Rectal smooth muscle tissue (tissue), 1 donor: ENCODE results near the gene AP1M1.

Source experiments
- H3K27ac ChIP-seq: one replicate; pipeline ENCODE4 v1.7.0; 2013; ENCODE audit warnings: low read depth, low read length, inconsistent platforms
- H3K27me3 ChIP-seq: one replicate; pipeline ENCODE4 v1.7.0; 2013; ENCODE audit warnings: low read length; ENCODE audit not compliant: control insufficient read depth, insufficient read depth
- H3K36me3 ChIP-seq: one replicate; pipeline ENCODE4 v1.7.0; 2013; ENCODE audit warnings: low read length; ENCODE audit not compliant: control insufficient read depth, insufficient read depth
- H3K4me1 ChIP-seq: one replicate; pipeline ENCODE4 v1.7.0; 2013; ENCODE audit warnings: low read length; ENCODE audit not compliant: control insufficient read depth, insufficient read depth
- H3K4me3 ChIP-seq: one replicate; pipeline ENCODE4 v1.7.0; 2013; ENCODE audit warnings: low read length
- H3K9ac ChIP-seq: one replicate; pipeline ENCODE4 v1.7.0; 2013; ENCODE audit warnings: low read length

AP1M1 gene

DNA sequence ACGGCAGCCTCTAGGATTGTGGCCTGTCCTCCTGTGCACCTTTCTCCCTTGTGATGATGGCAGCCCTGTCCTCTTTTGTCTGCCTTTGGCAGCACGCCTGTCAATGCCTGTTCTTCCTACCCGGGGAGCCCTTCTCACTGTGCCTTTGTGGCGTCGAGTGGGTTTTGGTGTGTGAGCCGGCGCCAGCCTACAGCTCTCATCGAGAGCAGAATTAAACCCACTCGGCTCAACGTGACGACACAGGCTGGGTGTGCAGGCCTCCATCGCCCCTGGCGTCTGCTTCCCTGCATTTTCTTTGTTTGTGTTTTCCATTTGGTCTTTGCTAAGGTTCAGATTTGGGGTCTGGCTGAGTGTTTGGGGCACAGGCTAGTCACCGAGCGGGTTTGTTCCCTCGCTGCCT, 34.4 kb downstream of the AP1M1 start:
- H3K36me3 ChIP-seq: peaks cover 33% of the 10 kb centered on the region
- no peak overlapping the region for H3K4me3 ChIP-seq
- no peak overlapping the region for H3K27ac ChIP-seq
- no peak overlapping the region for H3K9ac ChIP-seq
- no peaks in the 10 kb centered on the region for H3K4me1 ChIP-seq
- H3K27me3 ChIP-seq: no peaks in the 10 kb centered on the region

- Histone ChIP-seq H3K27me3 (no peaks in the 10 kb centered on the region), H3K27ac (no peak overlapping the region), H3K36me3 (peaks cover 33% of the 10 kb centered on the region), H3K4me1 (no peaks in the 10 kb centered on the region), H3K9ac (no peak overlapping the region), H3K4me3 (no peak overlapping the region)
These were observed 34.9 kb downstream of the AP1M1 start for GRCh38 chr19:16232568-16232967.

GRCh38 chr19:16233081-16233776, 35.5 kb downstream of the AP1M1 start:
- no peaks in the 10 kb centered on the region for H3K27me3 ChIP-seq
- H3K36me3 ChIP-seq: peaks cover 29% of the 10 kb centered on the region

DNA sequence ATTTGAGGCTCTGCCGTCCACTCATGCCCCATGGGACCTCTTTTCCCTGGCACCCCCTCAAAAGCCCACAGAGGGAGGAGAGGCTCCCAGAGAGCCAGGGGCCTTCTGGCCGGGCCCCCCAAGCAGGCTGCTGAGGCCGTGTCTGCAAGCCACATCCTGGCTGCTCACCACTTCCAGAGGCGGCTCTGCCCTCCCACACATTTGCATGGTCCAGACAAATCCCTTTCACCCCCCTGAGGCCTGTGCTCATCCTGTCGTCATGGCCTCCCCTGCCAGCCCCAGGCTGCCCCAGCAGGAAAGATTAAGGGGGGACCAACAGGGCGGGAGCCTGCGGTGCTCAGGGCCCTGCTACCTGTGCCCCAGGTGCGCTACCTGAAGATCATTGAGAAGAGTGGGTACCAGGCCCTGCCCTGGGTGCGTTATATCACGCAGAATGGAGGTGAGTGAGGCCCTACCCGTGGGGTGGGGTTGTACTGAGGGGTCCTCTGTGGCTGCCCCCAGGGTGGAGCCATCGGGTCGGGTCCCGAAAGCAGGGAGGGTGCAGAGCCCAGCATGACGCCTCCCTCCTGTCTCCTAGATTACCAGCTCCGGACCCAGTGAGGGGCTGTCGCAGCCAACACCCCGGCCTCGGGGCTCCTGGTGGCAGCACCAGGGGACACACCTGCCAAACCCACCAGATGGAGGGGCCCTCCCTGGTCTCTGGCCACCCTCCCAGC, 36.3 kb downstream of the AP1M1 start:
- Histone ChIP-seq H3K9ac (no peak overlapping the region), H3K27me3 (no peaks in the 10 kb centered on the region), H3K27ac (no peak overlapping the region), H3K4me1 (no peaks in the 10 kb centered on the region), H3K36me3 (peaks cover 21% of the 10 kb centered on the region), H3K4me3 (no peak overlapping the region)

More at GRCh38 chr19:16233081-16233776, 35.5 kb downstream of the AP1M1 start:
- H3K27ac ChIP-seq: no peak overlapping the region
- H3K9ac ChIP-seq: no peak overlapping the region
- H3K4me3 ChIP-seq: no peak overlapping the region
- H3K4me1 ChIP-seq: no peaks in the 10 kb centered on the region

- Histone ChIP-seq H3K9ac (no peak overlapping the region), H3K4me3 (no peak overlapping the region), H3K27me3 (no peaks in the 10 kb centered on the region), H3K36me3 (peaks cover 16% of the 10 kb centered on the region), H3K4me1 (no peaks in the 10 kb centered on the region), H3K27ac (no peak overlapping the region)
These were observed 37.1 kb downstream of the AP1M1 start for GRCh38 chr19:16234552-16235445.

DNA sequence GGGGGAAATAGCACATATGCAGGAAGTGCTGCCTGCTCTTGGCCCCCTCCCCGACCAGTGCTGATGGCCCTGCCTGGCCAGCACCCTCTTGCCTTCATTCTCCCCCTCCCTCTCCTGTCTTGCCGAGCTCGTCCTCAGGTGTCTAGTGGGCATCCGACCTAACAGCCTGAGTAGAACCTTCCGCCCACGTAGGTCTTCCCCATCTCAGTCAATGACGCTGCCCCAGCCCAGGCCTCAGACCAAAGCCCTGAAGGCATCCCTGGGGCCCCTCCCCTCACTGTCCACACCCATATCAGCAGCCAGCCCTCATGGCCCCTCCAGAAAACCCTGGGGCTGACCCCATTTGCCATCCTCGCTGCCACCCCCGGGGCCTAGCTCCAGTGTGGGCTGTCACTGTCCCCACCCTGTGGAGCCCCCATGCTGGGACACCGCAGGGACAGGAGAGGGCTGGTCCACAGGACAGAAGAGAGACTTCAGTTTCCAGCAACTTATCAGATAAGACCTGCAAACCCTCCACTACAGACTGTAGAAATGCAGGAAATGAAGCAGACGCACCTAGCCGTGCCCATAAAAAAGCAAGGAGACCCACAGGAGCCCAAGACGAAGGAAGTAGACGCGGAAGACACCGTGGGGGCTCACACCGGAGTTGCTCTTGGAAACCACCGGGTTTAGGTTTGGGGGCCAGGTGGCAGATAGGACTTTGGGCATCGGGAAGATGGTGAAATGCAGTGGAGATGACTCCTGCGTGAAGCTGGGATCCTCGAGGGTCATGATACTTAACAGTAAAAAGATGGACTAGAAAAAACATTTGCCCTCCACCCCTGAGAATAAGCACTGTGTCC, 38.3 kb downstream of the AP1M1 start:
- peaks cover 11% of the 10 kb centered on the region for H3K36me3 ChIP-seq
- H3K27ac ChIP-seq: no peak overlapping the region
- no peaks in the 10 kb centered on the region for H3K27me3 ChIP-seq
- no peak overlapping the region for H3K4me3 ChIP-seq
- H3K9ac ChIP-seq: no peak overlapping the region
- no peaks in the 10 kb centered on the region for H3K4me1 ChIP-seq

- no peaks in the 10 kb centered on the region for H3K27me3 ChIP-seq
These were observed 46.4 kb downstream of the AP1M1 start for GRCh38 chr19:16244091-16244490.

GRCh38 chr19:16247353-16248182, 49.9 kb downstream of the AP1M1 start:
- Histone ChIP-seq H3K4me3 (no peak overlapping the region), H3K36me3 (no peaks in the 10 kb centered on the region), H3K27ac (no peak overlapping the region), H3K27me3 (no peaks in the 10 kb centered on the region), H3K9ac (no peak overlapping the region), H3K4me1 (no peaks in the 10 kb centered on the region)

More at GRCh38 chr19:16244091-16244490, 46.4 kb downstream of the AP1M1 start:
- no peaks in the 10 kb centered on the region for H3K4me1 ChIP-seq
- H3K9ac ChIP-seq: no peak overlapping the region
- H3K27ac ChIP-seq: no peak overlapping the region
- H3K36me3 ChIP-seq: no peaks in the 10 kb centered on the region
- no peak overlapping the region for H3K4me3 ChIP-seq

GRCh38 chr19:16248380-16249023, 50.8 kb downstream of the AP1M1 start:
- no peaks in the 10 kb centered on the region for H3K27me3 ChIP-seq
- H3K4me3 ChIP-seq: no peak overlapping the region
- no peak overlapping the region for H3K27ac ChIP-seq
- no peaks in the 10 kb centered on the region for H3K36me3 ChIP-seq
- no peaks in the 10 kb centered on the region for H3K4me1 ChIP-seq
- H3K9ac ChIP-seq: no peak overlapping the region

- Histone ChIP-seq H3K27me3 (no peaks in the 10 kb centered on the region), H3K36me3 (no peaks in the 10 kb centered on the region), H3K27ac (no peak overlapping the region), H3K4me1 (no peaks in the 10 kb centered on the region), H3K9ac (no peak overlapping the region), H3K4me3 (no peak overlapping the region)
These were observed 52.2 kb downstream of the AP1M1 start for GRCh38 chr19:16249826-16250404.
